Measurements from ENCODE around the gene TP53I3.

The TP53I3 gene

DNA sequence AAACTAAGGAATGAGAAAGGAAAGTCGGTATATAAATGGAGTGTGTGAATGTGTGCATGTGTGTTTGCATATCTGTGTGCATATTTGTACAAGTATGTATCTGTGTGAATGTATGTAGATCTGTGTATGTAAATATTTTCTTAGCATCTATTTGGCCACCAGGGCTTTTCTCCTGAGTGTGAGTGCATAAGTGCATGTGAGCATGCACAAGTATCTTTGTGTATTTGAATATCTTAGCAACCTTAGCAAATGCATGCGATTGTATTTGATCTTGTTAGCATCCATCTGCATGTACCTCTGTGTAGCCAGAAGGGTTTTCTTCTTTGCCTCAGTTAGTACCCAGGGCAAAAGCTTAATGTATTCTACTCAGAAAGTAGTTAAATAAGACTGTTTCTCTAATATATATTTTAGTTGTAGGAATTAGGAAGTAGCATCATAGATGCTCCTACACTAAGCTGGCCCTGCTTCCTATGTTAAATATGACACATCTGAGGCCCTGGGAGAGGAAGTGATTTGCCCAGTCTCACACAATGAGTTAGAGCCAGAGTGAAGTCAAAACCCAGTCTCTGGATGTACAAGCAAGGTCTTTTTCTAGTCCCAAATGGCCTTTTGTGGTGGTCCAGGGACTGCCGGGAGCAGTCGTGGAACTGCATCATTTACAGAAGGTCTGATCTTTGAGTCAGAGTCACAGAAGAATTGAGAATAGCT, 25.9 kb downstream of the TP53I3 start:
- Histone ChIP-seq H3K27me3 (ENCODE audit: insufficient read depth, low read depth, severe bottlenecking) (no peaks in the 10 kb centered on the region), H3K36me3 (no peaks in the 10 kb centered on the region), H3K27ac (no peak overlapping the region), H3K9me3 (ENCODE audit: severe bottlenecking) (peaks cover 3% of the 10 kb centered on the region), H3K4me3 (ENCODE audit: low read depth, low read length) (no peak overlapping the region)
- TF ChIP-seq, protein P1, sequence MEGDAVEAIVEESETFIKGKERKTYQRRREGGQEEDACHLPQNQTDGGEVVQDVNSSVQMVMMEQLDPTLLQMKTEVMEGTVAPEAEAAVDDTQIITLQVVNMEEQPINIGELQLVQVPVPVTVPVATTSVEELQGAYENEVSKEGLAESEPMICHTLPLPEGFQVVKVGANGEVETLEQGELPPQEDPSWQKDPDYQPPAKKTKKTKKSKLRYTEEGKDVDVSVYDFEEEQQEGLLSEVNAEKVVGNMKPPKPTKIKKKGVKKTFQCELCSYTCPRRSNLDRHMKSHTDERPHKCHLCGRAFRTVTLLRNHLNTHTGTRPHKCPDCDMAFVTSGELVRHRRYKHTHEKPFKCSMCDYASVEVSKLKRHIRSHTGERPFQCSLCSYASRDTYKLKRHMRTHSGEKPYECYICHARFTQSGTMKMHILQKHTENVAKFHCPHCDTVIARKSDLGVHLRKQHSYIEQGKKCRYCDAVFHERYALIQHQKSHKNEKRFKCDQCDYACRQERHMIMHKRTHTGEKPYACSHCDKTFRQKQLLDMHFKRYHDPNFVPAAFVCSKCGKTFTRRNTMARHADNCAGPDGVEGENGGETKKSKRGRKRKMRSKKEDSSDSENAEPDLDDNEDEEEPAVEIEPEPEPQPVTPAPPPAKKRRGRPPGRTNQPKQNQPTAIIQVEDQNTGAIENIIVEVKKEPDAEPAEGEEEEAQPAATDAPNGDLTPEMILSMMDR (IDR thresholded peaks at IDR 0.05; ENCODE audit: low read depth, low read length) = no peak
- no peak for DNase-seq

DNA sequence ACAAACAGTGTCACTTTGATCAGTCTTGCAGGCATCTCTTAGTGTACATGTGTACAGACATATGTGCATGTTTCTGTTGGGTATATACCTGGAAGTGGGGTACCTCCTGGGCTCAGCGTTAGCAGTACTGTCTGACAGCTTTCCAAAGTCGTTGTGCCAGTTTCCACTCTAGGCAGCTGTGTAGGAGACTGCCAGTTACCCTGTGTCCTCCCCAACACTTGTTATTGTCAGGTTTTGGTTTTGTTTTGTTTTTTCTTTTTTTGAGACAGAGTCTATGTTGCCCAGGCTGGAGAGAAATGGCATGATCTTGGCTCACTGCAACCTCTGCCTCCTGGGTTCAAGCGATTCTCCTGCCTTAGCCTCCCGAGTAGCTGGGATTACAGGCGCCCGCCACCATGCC, 28.9 kb downstream of the TP53I3 start:
- DNase-seq = no peak
- Histone ChIP-seq H3K27ac (no peak overlapping the region), H3K36me3 (no peaks in the 10 kb centered on the region), H3K4me3 (ENCODE audit: low read depth, low read length) (no peak overlapping the region), H3K27me3 (ENCODE audit: insufficient read depth, low read depth, severe bottlenecking) (no peaks in the 10 kb centered on the region), H3K9me3 (ENCODE audit: severe bottlenecking) (peaks cover 3% of the 10 kb centered on the region)
- TF ChIP-seq, protein P1 (IDR thresholded peaks at IDR 0.05; ENCODE audit: low read depth, low read length) = no peak

DNA sequence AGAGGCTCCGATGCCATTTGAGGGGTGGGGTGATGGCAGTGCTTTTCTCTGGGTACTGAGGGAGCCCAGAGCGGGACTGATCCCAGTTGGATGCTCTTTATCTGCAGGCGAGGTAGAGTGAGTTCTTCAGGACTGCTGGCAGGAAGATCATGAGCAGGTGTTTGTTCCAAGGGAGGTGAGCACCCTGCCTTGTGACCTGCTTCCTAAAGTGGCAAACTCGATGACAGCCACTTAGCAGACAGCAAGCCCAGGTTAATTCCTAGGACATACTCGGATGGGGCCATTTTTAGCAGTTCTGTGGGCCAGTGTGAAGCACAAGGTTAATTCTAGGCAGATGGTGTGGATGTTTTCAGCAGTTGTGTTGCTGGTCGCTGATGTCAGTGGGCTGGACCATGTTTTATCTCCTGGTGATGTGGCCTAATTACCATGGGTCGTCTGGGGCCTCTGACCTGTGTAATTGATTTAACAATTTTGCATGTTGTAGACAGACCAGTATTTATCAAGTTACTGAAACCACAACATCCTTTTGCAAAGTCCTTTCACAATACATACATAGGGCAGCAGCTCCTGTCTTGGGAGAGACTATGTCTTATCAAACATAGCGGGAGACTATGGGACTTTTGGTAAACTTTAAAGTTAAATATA, 30.1 kb downstream of the TP53I3 start:
- Histone ChIP-seq H3K36me3 (no peaks in the 10 kb centered on the region), H3K27ac (peak overlapping the region; percentile 14; the same call in 1 of the 2 replicates), H3K4me3 (ENCODE audit: low read depth, low read length) (no peak overlapping the region), H3K27me3 (ENCODE audit: insufficient read depth, low read depth, severe bottlenecking) (no peaks in the 10 kb centered on the region), H3K9me3 (ENCODE audit: severe bottlenecking) (peaks cover 3% of the 10 kb centered on the region)
- peak; percentile 23 for DNase-seq
- TF ChIP-seq, protein P1 (IDR thresholded peaks at IDR 0.05; ENCODE audit: low read depth, low read length) = no peak

DNA sequence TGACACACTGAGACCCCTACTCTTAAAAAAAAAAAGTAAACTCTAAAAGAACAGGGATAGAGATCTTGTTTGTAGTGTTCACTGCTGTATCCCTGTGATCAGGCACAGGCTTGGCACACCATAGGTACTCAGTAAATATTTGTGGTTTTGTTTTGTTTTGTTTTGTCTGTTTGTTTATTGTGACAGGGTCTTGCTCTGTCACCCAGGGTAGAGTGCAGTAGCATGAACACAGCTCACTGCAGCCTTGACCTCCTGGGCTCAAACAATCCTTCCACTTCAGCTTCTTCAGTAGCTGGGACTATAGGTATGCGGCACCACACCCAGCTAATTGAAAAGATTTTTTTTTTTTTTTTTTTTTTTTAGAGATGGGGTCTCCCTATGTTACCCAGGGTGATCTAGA, 31.7 kb downstream of the TP53I3 start:
- no peak overlapping the region for H3K4me3 ChIP-seq (ENCODE audit: low read depth, low read length)
- no peak for DNase-seq
- H3K27me3 ChIP-seq (ENCODE audit: insufficient read depth, low read depth, severe bottlenecking) = no peaks in the 10 kb centered on the region
- TF ChIP-seq, protein P1 (IDR thresholded peaks at IDR 0.05; ENCODE audit: low read depth, low read length) = no peak
- H3K36me3 ChIP-seq = no peaks in the 10 kb centered on the region
- H3K27ac ChIP-seq = no peak overlapping the region
- peaks cover 3% of the 10 kb centered on the region for H3K9me3 ChIP-seq (ENCODE audit: severe bottlenecking)

DNA sequence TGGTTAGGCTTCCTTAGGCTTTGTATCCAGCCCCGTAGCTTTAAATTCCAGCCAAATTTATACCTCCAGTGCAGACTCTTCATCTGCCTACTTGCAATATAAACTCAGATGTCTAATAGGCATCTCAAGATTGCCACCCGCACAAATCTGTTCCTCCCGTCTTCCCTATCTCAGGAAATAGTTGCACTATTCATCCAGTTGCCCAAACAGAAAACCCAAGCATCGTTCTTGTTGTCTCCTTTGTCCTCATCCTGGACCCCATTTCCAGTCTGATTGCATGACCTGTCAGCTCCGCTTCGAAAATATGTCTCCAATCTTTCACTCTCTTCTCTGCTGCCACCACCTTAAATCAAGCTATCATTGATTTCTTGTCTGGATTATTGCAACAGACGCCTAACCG, 32.8 kb downstream of the TP53I3 start:
- no peak for DNase-seq
- Histone ChIP-seq H3K27ac (no peak overlapping the region), H3K36me3 (no peaks in the 10 kb centered on the region), H3K9me3 (ENCODE audit: severe bottlenecking) (peaks cover 3% of the 10 kb centered on the region), H3K27me3 (ENCODE audit: insufficient read depth, low read depth, severe bottlenecking) (no peaks in the 10 kb centered on the region), H3K4me3 (ENCODE audit: low read depth, low read length) (no peak overlapping the region)
- TF ChIP-seq, protein P1 (IDR thresholded peaks at IDR 0.05; ENCODE audit: low read depth, low read length) = no peak

All from WERI-Rb-1 (cell line).